Right cardiac atrium (tissue), 5 donors: Measurements from ENCODE around the gene SLC13A3. TPM values are rescaled to one million over a fixed set of nuclear protein-coding genes. Genes with fewer than 3 reads are reported as not detected.

Experiments
- ATAC-seq, 2 donors: fragments of 200-7000 bp; cut with Tn5 transposase; one replicate each; pipeline versions ENCODE4 v1.8.0 to v1.9.1; 2020; ENCODE audit warnings: moderate library complexity in 2 of 2, mild to moderate bottlenecking in 1 of 2
- DNase-seq, 3 donors: peaks; one replicate each; pipeline ENCODE4 v3.0.0-alpha.2; 2020
- H3K27ac ChIP-seq: one replicate; pipeline ENCODE4 v1.5.1; 2013; ENCODE audit warnings: mild to moderate bottlenecking, low read length, control low read depth, moderate library complexity
- H3K27me3 ChIP-seq: one replicate; pipeline ENCODE4 v1.6.1; 2013; ENCODE audit not compliant: control insufficient read depth, insufficient read depth
- H3K4me1 ChIP-seq: one replicate; pipeline ENCODE4 v1.6.1; 2013; ENCODE audit warnings: low read length; ENCODE audit not compliant: control insufficient read depth, insufficient read depth
- H3K4me3 ChIP-seq: one replicate; pipeline ENCODE4 v1.5.1; 2013; ENCODE audit warnings: low read length, control low read depth
- H3K9me3 ChIP-seq: one replicate; pipeline ENCODE4 v1.6.1; 2013; ENCODE audit warnings: low read length; ENCODE audit not compliant: control insufficient read depth
- WGBS: extraction: QIAGEN DNeasy Blood & Tissue Kit; methylation state at CpG from one replicate; pipeline ENCODE4 v1.1.7; 2013; 5-methylcytosine and 5-hydroxymethylcytosine counted together
- intact Hi-C, 4 donors: fragments of 100-400 bp; cut with DNase I; formaldehyde crosslinking; loops; one replicate each; pipeline versions ENCODE4 v1.11.0 to v1.14.0; 2022 to 2023
- polyA plus RNA-seq: library from polyadenylated mRNA; stranded (reverse); fragments of 200-250 nt; gene quantifications from one replicate; pipeline ENCODE4 v1.2.3, GENCODE V29; 2013
- total RNA-seq, 4 donors: library from RNA; stranded (reverse); fragmentation: NEBNext Ultra II Directional; extraction: Animal tissue kit (Norgen Biotek cat#: 25700); gene quantifications; one replicate each; pipeline ENCODE4 v1.2.1, GENCODE V29; 2021
- donor health status: healthy with polysubstance abuse.
- donor health status: DM: no; HTN: yes; CAD: no.
- donor health status: DM: no; HTN: no; CAD: no.
- donor health status: DM: no; HTN: yes; CAD: no; lungs with severe emphysema.
- donor health status: DM: yes; HTN: yes; CAD: no.

Gene SLC13A3
- total and polyA plus RNA-seq, 5 donors = 0.35 to 1.5 (median 0.50) TPM

DNA sequence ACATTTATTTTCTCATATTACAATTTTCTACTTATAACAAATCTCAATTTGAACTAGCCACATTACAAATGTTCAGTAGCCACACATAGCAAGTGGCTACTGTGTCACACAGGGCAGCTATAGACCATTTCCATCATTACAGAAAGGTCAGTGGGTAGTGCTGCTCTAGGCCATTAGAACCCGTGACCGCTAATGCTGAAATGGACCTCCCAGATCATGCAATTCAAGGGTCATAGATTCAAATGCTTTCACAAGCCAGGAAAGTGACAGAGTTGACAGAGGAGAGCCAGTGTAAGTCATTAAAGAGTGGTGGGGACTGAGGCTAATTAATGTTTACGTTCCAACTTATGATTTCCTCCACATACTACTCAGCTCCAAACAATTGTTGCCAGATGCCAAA lies 97.3 kb downstream of the SLC13A3 start:
- intact Hi-C loops = loop anchor here in 1 of 4 donors (10.0 kb wide), 1 partner anchor 121 kb away; no protein-coding TSS in a partner anchor
- no peaks in the 10 kb centered on the region for H3K4me1 ChIP-seq

DNA sequence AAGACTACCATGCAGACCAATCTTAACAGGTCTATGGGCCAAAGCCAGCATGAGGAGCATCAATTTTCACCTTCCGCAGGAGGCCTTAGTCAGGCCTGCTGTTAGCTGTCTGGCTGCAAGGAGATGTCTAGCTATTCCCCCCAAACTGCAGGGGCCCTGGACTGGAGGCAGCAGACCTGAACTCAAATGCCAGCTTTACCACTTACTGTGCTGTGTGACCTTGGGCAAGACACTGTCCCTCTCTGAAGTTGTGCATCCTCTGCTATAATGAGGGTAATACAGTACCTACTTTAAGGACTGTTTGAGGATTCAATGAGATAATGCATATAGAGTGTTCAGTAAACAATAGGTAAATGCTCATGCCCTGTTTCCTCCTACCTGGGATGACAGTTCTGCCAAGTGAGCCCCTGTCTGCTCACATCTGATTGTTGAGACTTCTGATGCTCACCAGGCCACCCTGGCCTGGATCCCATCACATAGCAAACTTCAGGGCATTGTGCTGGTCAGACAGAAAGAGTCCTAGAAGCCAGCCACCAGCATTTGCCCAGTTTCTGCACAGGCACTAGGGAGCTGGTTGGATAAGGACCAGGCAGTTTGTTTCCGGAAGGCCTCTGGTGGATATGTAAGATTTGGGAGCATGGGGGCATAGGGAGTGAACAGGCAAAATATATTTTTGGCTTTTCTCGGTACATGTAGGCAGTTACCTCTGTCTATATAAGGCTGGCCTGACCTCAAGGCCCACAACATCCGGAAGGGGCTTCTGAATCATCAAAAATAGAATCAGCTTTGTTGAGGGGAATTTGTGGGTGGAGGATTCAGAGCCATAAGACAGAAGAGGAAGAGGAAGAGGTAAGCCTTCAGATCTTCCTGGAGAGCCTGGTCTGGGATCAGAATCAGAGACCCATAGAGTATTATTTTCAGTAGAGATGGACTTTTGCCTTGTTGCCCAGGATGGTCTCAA lies 98.5 kb downstream of the SLC13A3 start:
- Histone ChIP-seq H3K9me3 (no peaks in the 10 kb centered on the region), H3K4me3 (no peak overlapping the region), H3K27me3 (no peaks in the 10 kb centered on the region), H3K27ac (no peak overlapping the region), H3K4me1 (no peaks in the 10 kb centered on the region)
- DNase-seq = no peak
- 65% methylated on average over 4 of the region's 4 CpGs for WGBS
- intact Hi-C loops = loop anchor here in 1 of 4 donors (10.0 kb wide), 1 partner anchor 122 kb away; no protein-coding TSS in a partner anchor
- no peak for ATAC-seq

More for the DNA sequence above, 97.3 kb downstream of the SLC13A3 start:
- Histone ChIP-seq H3K27me3 (no peaks in the 10 kb centered on the region), H3K27ac (no peak overlapping the region), H3K4me3 (no peak overlapping the region), H3K9me3 (no peaks in the 10 kb centered on the region)
- 96% methylated on average over 3 of the region's 3 CpGs for WGBS
- ATAC-seq = no peak
- no peak for DNase-seq

DNA sequence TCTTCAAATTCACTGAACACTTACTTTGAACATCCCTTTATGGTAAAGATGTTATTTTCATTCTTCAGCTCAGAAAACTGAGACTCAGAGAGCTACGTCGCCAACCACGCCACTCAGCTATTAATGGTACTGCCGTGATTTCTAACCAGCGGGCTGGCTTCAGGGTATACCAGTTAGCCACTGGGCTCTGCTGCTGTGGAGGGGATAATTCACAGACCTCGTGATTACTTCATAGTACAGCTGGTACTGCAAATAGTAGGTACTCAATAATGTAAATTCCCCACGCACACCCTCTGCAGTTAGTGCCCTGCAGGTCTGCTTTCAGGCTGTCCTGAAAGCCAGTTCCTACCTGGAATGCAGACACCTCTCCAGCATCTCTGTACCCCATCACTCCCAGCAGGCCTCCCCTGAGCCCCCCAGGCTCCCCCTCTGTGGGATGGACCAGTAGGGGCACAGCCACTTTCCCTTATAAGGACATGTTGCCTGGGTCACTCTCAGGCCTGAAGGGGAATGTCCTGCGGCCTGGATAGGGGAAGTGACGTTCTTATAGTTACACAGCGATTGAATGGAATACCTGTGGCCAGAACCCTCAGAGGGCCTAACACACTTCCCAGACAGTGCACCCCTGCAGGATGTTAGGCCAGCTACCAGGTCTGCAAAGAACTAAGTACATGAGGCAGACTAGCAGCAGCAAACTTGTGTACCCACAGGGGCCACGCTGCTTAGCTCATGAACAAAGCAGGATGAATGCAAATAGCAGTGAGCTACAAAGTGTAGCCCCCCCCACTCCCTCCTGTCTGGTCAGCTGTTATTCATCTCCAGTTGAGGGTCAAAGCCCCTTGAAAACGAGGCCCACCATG lies 99.5 kb downstream of the SLC13A3 start:
- WGBS = 73% methylated on average over 12 of the region's 12 CpGs
- intact Hi-C loops = loop anchor here in 1 of 4 donors (10.0 kb wide), 1 partner anchor 123 kb away; no protein-coding TSS in a partner anchor
- Histone ChIP-seq H3K9me3 (no peaks in the 10 kb centered on the region), H3K27me3 (no peaks in the 10 kb centered on the region), H3K4me1 (no peaks in the 10 kb centered on the region), H3K27ac (no peak overlapping the region), H3K4me3 (no peak overlapping the region)
- DNase-seq (no peak), ATAC-seq (no peak)

DNA sequence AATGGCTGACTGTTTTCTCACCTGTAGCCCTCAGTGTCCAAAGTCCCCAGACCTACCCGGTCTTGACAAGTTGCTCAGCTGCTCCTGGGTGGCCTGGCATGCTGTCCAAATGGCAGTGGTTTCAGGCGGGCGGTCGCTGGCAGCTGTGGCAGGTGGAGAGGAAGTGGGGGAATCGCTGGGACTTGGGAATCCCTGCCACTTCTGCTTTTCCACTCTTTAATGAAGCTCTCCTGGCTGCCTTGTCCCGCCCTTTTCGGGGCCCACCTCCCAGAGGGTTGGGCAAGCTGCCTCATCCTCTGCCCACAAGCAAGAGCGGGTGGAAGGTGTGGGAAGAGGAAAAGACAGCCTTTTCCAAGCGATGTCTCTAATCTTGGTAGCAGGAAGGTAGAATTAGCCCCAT lies 100.8 kb downstream of the SLC13A3 start, which contains the start of gene OCSTAMP:
OCSTAMP (minus strand) TSS at position 194 of the 400 bp plus-strand sequence; CDS start at position 100, 94 bp downstream.
- DNase-seq = no peak
- intact Hi-C loops = loop anchor here in 1 of 4 donors (10.0 kb wide), 1 partner anchor 124 kb away; no protein-coding TSS in a partner anchor
- H3K27me3 ChIP-seq = no peaks in the 10 kb centered on the region

DNA sequence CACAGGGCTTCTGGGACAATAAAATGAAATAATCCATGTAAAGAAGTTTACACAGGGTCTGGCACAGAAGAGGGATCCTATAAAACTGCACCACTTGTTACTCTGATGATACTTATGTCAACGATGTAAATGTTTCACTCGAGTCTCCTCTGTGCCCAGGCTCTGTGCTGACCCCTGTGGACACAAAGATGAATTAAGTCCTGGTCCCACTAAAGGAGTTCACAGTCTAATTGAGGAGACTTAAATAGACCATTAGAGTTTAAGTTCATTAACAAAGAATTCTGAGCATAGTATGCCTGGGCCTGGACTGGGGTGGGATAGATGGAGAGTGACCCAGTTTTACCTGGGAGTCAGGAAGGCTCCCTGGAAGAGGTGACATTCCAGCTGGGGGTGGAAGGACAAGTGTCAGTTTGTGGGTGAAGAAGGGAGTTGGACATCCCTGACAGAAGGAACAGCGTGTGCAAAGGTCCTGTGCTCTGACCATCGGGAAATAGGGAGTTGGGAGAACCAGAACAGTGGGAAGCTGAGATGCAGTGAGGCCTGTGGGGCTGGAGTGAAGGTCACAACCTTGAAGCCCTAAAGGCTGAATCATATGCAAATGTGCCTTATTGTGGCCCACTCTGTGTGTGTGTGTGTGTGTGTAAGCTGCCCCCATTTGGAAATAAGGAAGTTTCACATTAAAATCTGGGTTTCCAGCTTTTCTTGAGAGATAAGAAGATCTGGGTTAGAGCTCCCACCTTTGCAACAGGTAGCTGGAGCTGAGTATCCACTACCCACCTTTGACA lies 101.9 kb downstream of the SLC13A3 start:
- intact Hi-C loops = no loop called here
- no peaks in the 10 kb centered on the region for H3K27me3 ChIP-seq
- H3K27ac ChIP-seq = no peak overlapping the region
- H3K9me3 ChIP-seq = no peaks in the 10 kb centered on the region
- H3K4me1 ChIP-seq = no peaks in the 10 kb centered on the region
- 92% methylated on average over 4 of the region's 4 CpGs for WGBS
- H3K4me3 ChIP-seq = no peak overlapping the region
- ATAC-seq = no peak
- no peak for DNase-seq

More for the DNA sequence above, 100.8 kb downstream of the SLC13A3 start, which contains the start of gene OCSTAMP:
- no peak within 1 kb of the TSS for H3K27ac ChIP-seq
- no peak for ATAC-seq
- no peak within 1 kb of the TSS for H3K4me3 ChIP-seq
- H3K9me3 ChIP-seq = no peaks in the 10 kb centered on the region
- H3K4me1 ChIP-seq = no peaks in the 10 kb centered on the region
- WGBS = 66% methylated on average over 9 of the region's 9 CpGs

DNA sequence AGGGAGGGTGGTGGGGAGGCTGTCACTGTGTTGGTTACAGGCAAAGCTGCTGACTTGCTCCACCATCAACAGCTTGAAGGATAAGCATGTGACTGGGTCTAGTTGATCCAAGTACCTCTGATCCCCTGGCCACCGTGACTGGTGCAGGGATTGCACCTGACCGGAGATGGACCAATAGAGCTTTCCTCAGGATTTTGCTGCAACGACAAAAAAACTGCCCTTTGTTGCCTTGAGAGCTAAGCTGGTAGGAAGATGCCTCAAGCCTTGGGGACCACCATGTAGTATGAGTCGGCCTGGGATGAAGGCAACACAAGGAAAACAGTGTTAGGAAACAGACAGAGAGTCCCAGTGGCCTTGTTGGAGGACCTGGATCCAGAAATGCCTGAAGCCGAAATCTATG lies 102.6 kb downstream of the SLC13A3 start:
- H3K4me3 ChIP-seq = no peak overlapping the region
- H3K27ac ChIP-seq = no peak overlapping the region
- H3K9me3 ChIP-seq = no peaks in the 10 kb centered on the region
- ATAC-seq (no peak), DNase-seq (no peak)
- intact Hi-C loops = no loop called here
- no peaks in the 10 kb centered on the region for H3K27me3 ChIP-seq
- 83% methylated on average over 5 of the region's 5 CpGs for WGBS
- no peaks in the 10 kb centered on the region for H3K4me1 ChIP-seq

DNA sequence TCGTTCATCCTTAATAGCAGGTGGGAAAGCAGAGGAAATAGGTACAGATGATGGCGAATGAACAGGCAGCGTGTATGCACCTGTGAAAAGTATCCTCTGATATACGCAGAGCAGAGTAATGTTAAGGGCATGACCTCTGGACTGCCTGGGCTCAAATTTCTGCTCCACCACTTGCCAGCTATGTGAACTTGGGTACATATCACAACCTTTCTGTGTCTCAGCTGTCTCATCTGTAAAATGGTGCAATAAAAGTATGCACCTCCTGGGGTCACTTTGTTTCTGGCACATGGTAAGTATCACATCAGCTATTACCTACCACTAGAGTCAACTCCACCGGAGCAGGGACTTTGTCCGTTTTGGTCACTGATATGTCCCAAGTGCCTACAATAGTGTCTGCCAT lies 103.3 kb downstream of the SLC13A3 start:
- H3K4me3 ChIP-seq = no peak overlapping the region
- 85% methylated on average over 6 of the region's 6 CpGs for WGBS
- H3K27me3 ChIP-seq = no peaks in the 10 kb centered on the region
- no peak for ATAC-seq
- no peak overlapping the region for H3K27ac ChIP-seq
- DNase-seq = no peak
- intact Hi-C loops = no loop called here
- H3K9me3 ChIP-seq = no peaks in the 10 kb centered on the region
- no peaks in the 10 kb centered on the region for H3K4me1 ChIP-seq

DNA sequence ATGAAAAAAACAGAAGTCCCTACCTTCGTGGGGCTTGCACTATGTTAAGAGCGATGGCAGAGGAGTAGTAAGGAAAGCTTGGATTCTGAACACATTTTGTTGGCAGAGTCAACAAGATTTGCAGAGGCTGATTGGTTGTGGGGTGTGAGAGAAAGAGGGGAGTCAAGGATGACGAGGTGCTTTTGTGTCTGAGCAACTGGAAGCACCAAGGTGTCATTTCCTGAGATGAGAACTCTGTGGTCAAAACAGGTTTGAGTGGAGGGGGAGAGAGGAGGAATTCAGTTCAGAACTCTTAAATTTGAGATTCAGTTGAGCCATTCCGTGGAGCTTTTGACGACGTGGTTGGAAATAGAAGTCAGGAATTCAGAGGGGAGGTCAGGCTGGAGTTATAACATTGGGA lies 104.3 kb downstream of the SLC13A3 start:
- H3K9me3 ChIP-seq = no peaks in the 10 kb centered on the region
- H3K27me3 ChIP-seq = no peaks in the 10 kb centered on the region
- H3K4me1 ChIP-seq = no peaks in the 10 kb centered on the region
- WGBS = 73% methylated on average over 6 of the region's 6 CpGs
- no peak overlapping the region for H3K4me3 ChIP-seq
- intact Hi-C loops = no loop called here
- no peak for ATAC-seq
- DNase-seq = no peak
- no peak overlapping the region for H3K27ac ChIP-seq

DNA sequence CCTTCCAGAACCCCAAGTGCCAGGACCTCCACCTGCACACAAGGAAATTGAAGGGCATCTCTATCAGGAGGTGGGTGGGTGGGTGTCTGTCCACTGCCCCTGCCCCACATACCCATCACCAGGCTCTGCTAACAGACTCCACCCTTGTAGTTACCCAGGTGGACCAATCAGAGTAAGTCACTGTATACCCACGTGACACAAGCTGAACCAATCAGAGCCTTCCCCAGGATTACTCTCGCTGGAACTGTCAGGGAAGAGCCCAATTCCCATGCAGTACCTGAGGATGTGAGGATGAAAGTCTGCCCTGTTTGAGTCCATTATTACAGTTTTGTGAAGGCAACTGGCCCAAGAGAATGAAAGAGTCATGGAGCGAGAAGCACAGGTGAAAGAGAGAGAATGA lies 105.0 kb downstream of the SLC13A3 start:
- DNase-seq = no peak
- WGBS = 84% methylated on average over 3 of the region's 3 CpGs
- Histone ChIP-seq H3K27me3 (no peaks in the 10 kb centered on the region), H3K4me3 (no peak overlapping the region), H3K27ac (no peak overlapping the region), H3K9me3 (no peaks in the 10 kb centered on the region), H3K4me1 (no peaks in the 10 kb centered on the region)
- no peak for ATAC-seq
- intact Hi-C loops = no loop called here

DNA sequence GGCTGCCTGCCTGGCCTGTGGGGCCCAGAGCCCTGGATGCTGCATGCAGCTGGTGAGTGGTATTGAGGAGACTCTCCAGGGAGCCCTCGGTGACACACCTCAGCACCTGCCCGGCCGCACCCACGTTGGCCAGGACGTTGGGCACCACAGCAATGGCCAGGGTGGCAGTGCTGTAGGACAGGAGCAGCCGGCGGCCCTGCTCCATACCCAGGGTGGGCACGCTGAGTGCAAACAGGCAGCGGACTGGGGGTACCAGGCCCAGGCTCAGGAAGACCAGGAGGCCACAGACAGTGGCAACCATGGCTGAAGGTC lies 105.5 kb downstream of the SLC13A3 start:
- H3K27me3 ChIP-seq = no peaks in the 10 kb centered on the region

More for the DNA sequence above, 105.5 kb downstream of the SLC13A3 start:
- H3K9me3 ChIP-seq = no peaks in the 10 kb centered on the region
- WGBS = 96% methylated on average over 9 of the region's 9 CpGs
- H3K27ac ChIP-seq = no peak overlapping the region
- no peak for DNase-seq
- H3K4me1 ChIP-seq = no peaks in the 10 kb centered on the region
- ATAC-seq = no peak
- intact Hi-C loops = no loop called here
- H3K4me3 ChIP-seq = no peak overlapping the region
